HTR-8/SVneo (cell line): ENCODE results near the gene CASKIN2.

Source experiments
- DNase-seq: peaks from one replicate; pipeline ENCODE4 v3.0.0; 2011; ENCODE audit warnings: low spot score, mixed read lengths; ENCODE audit not compliant: insufficient read length
- FAIRE-seq: peaks from 2 replicates; lab custom pipeline; 2011; peaks lifted over from hg19 to GRCh38; lab: Jason Lieb, UNC

CASKIN2 gene

DNA sequence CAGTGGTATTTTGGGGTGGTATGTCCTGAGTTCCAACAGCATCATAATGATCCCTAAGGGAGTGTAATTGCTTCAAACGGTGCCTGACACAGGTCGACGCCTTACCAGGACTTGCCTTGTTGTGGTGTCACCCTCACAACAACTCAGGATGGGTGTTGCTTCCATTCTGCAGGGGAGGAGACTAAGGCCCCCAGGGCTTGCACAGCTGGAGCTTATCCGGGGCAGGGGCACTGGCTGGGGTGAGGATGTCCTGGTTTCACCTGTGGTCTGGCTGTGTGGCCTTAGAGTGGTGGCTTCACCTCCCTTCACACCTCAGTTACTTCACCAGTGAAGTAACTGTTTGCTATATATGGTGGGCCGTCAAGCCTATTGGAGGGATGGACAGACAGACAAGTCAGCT, 33.5 kb upstream of the CASKIN2 start:
- DNase-seq (no peak), FAIRE-seq (peak; percentile 71)

DNA sequence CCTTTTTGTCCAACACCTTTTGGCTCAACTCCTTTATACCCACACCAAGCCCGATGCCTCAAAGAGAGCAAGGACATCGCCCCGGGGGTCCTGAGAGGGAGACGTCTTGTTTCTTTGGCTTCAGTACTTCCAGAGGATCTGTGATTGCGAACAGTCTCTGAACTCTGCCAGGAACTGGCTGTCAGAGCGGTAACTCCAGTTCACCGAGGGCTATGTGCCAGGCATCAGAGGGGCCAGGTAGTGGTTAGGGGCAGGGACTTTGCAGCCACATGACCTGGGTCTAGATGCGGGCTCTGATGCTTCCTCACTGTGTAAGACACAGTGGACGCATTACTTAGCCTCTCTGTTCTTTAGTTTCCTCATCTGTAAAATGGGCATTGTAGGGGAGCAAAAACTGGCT, 31.8 kb upstream of the CASKIN2 start:
- DNase-seq (no peak), FAIRE-seq (no peak)

DNA sequence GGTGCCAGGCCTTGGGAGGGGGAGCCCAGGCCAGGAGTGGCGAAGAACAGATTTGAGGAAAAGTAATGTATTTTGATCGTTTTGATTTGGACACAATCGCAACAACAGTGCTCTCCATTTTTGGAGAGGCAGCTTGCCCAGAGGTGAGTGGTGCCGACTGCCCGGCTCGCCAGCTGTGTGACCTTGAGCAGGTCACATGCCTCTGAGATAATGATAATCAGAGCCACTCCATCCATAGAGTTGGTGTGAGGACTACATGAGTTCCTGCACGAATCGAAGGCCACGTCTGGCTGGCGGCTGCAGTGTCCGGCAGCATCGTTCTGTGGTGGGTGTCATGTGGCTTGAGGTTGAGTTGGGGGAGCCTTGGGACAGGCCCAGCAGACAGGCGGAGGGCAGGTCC, 30.8 kb upstream of the CASKIN2 start:
- no peak for FAIRE-seq
- DNase-seq, result no peak

DNA sequence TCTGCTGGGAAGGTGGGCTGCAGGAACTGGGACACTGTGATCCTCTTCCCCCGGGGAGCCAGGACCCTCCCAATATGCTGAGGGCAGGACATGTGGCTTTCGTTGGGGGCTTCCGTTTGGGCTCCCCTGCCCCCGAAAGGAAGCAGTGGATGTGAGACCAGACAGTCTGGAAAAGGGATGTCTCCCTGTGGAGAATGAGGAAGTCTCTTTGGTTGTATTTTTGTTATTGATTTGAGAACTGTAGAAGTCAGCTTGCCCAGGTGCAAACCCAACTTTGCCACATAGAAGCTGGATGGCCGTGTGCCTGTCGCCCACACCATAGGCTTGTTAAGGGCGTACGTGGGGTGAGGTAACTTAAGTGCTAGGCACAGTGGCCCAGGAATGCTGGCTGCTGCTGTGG, 28.9 kb upstream of the CASKIN2 start:
- FAIRE-seq, result peak; percentile 54
- no peak for DNase-seq

GRCh38 chr17:75542728-75543336, 27.5 kb upstream of the CASKIN2 start:
- DNase-seq (no peak), FAIRE-seq (no peak)

- FAIRE-seq (no peak), DNase-seq (no peak)
Measured at GRCh38 chr17:75542229-75542628, 26.9 kb upstream of the CASKIN2 start.

GRCh38 chr17:75540923-75541503, 25.7 kb upstream of the CASKIN2 start:
- FAIRE-seq (no peak), DNase-seq (no peak)

- DNase-seq (no peak), FAIRE-seq (peak; percentile 55)
Measured at GRCh38 chr17:75539967-75540729, 24.8 kb upstream of the CASKIN2 start.

GRCh38 chr17:75536366-75536765, 21.0 kb upstream of the CASKIN2 start:
- FAIRE-seq (no peak), DNase-seq (no peak)

- DNase-seq (no peak), FAIRE-seq (peak; percentile 54)
Measured at GRCh38 chr17:75535871-75536270, 20.5 kb upstream of the CASKIN2 start.

- FAIRE-seq (no peak), DNase-seq (no peak)
Measured at GRCh38 chr17:75535119-75535537, 19.8 kb upstream of the CASKIN2 start.

GRCh38 chr17:75531721-75532072, 16.4 kb upstream of the CASKIN2 start:
- DNase-seq (no peak), FAIRE-seq (no peak)

GRCh38 chr17:75530837-75531720, 15.7 kb upstream of the CASKIN2 start:
- no peak for DNase-seq
- FAIRE-seq, result no peak

DNA sequence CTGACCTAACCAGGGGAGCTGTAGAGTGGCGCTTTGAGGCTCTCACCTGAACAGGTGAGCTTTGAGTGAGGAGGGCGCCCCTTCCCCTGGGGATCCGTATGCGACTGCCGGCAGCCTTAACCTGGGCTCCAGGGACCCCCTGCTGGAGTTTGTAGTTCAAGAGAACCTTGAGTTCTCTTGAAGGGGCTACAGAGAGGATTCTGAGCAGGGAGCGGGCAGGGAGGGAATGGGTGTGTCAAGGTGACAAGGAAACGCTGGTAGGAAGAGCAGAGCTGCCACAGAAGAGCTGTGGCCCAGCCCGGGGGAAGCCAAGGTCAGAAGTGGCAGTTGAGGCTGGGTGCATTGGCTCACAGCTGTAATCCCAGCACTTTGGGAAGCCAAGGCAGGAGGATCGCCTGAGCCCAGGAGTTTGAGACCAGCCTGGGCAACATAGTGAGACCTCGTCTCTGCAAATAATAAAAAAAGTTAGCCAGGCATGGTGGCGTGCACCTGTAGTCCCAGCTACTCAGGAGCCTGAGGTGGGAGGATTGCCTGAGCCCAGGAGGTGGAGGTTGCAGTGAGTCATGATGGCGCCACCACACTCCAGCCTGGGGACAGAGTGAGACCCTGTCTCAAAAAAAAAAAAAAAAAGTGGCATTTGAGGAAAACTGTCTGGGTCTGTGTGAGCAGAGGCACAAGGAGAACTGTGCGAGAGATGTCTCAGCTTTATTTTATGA, 11.4 kb upstream of the CASKIN2 start:
- no peak for FAIRE-seq

DNA sequence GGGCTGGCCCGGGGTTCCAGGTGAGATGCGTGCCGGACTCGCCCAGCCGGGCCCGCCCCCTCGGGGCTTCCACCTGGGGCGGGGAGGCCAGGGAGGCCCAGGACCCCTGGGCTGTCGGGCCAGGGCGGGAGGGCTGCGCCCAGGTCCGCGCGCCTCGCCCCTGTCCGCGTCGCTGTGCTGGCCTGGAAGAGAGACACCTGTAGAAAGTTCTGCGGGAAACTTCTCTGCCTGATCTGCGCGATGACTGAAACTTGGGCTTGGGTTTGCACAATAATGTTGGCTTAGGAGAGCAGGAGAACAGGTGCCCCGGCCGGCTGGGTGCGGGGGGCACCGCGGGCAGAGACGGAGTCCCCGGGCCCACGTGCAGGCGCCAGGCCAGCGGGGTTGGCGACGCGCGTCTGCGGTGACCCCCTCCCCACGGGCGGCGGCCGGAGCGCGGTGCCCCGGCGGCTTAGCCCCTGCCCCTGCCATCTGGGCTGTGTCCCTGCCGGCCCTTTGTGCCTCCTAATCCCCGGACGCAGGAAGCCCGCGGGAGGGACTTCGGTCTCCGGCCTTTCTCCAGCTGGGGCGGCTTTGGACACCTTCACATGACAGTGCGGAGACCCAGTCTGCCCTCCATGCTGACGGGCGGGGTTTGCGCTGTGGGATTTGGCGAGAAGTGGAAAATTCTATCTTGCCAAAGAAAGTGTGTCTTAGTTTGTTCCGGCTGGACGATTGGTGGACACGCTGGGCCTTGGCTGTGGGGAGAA, 10.6 kb upstream of the CASKIN2 start:
- DNase-seq, result no peak

More for the DNA sequence above, 11.4 kb upstream of the CASKIN2 start:
- DNase-seq, result no peak

GRCh38 chr17:75524970-75525805, 9.9 kb upstream of the CASKIN2 start, which contains the start of gene LLGL2:
TSS of gene LLGL2 (plus strand) at chr17:75525697. CDS start at chr17:75543427, 17,730 bp downstream.
- FAIRE-seq (peak; percentile 51), DNase-seq (peak; percentile 93)

More for the DNA sequence above, 10.6 kb upstream of the CASKIN2 start:
- FAIRE-seq, result no peak

GRCh38 chr17:75524269-75524969, 9.1 kb upstream of the CASKIN2 start:
- FAIRE-seq (no peak), DNase-seq (no peak)

GRCh38 chr17:75523647-75524046, 8.3 kb upstream of the CASKIN2 start:
- FAIRE-seq, result no peak
- DNase-seq, result no peak
